ENCODE results near the gene DEFB128. TPM values are rescaled to one million over a fixed set of nuclear protein-coding genes. Genes with fewer than 3 reads are reported as not detected.
"Not testable (repeated sequence)": the region's sequence is repeated elsewhere in the genome, so short reads cannot be mapped to it uniquely, and the experiment has no call there.

DEFB128 gene
- not detected for polyA plus RNA-seq

- no peak within 1 kb of the TSS for H3K27ac ChIP-seq (ENCODE audit: low read depth, low read length)
- WGBS, 3 donors, result 56 to 58% (median 58%) methylated on average over 7 of the region's 7 CpGs
Observed at GRCh38 chr20:189611-190010, at the start of gene DEFB128. Gene DEFB128 (minus strand): TSS chr20:189711. CDS start chr20:189623, 88 bp downstream.

- H3K27ac ChIP-seq (ENCODE audit: low read depth, low read length), result no peak overlapping the region
- WGBS, 3 donors, result 44 to 68% (median 44%) methylated on average over 3 of the region's 3 CpGs
Observed at GRCh38 chr20:237929-238328, 48.4 kb upstream of the DEFB128 start.

- no peak overlapping the region for H3K27ac ChIP-seq (ENCODE audit: low read depth, low read length)
- 15 to 61% (median 24%) methylated on average over 4 of the region's 4 CpGs for WGBS, 3 donors
Observed at GRCh38 chr20:237489-237888, 48.0 kb upstream of the DEFB128 start.

- 65 to 69% (median 66%) methylated on average over 1 of the region's 1 CpG for WGBS, 3 donors
- no peak overlapping the region for H3K27ac ChIP-seq (ENCODE audit: low read depth, low read length)
Observed at GRCh38 chr20:235891-236290, 46.4 kb upstream of the DEFB128 start.

GRCh38 chr20:227439-228105 lies 38.1 kb upstream of the DEFB128 start:
- H3K27ac ChIP-seq (ENCODE audit: low read depth, low read length), result no peak overlapping the region
- 56 to 69% (median 67%) methylated on average over 3 of the region's 3 CpGs for WGBS, 3 donors

GRCh38 chr20:226958-227357 lies 37.4 kb upstream of the DEFB128 start, which contains the start of gene DEFB129:
Gene DEFB129 (plus strand): TSS chr20:227258. CDS start chr20:227289, 31 bp downstream.
- 67 to 84% (median 77%) methylated on average over 3 of the region's 3 CpGs for WGBS, 3 donors
- H3K27ac ChIP-seq (ENCODE audit: low read depth, low read length), result no peak within 1 kb of the TSS

GRCh38 chr20:225879-226278 lies 36.4 kb upstream of the DEFB128 start:
- not testable (repeated sequence) for H3K27ac ChIP-seq (ENCODE audit: low read depth, low read length)
- WGBS, 3 donors, result 72 to 87% (median 87%) methylated on average over 3 of the region's 3 CpGs

GRCh38 chr20:221258-221830 lies 31.8 kb upstream of the DEFB128 start:
- 35 to 46% (median 45%) methylated on average over 1 of the region's 1 CpG for WGBS, 3 donors

GRCh38 chr20:219290-220115 lies 30.0 kb upstream of the DEFB128 start:
- H3K27ac ChIP-seq (ENCODE audit: low read depth, low read length), result no peak overlapping the region
- WGBS, 3 donors, result 0 to 2% (median 0%) methylated on average over 1 of the region's 1 CpG

More at GRCh38 chr20:221258-221830, 31.8 kb upstream of the DEFB128 start:
- no peak overlapping the region for H3K27ac ChIP-seq (ENCODE audit: low read depth, low read length)

- no peak overlapping the region for H3K27ac ChIP-seq (ENCODE audit: low read depth, low read length)
- 26 to 80% (median 76%) methylated on average over 1 of the region's 1 CpG for WGBS, 3 donors
Observed at GRCh38 chr20:217266-217665, 27.8 kb upstream of the DEFB128 start.

GRCh38 chr20:215796-216195 lies 26.3 kb upstream of the DEFB128 start:
- H3K27ac ChIP-seq (ENCODE audit: low read depth, low read length), result no peak overlapping the region
- WGBS, 3 donors, result 72 to 78% (median 75%) methylated on average over 1 of the region's 1 CpG

- 75 to 80% (median 77%) methylated on average over 2 of the region's 2 CpGs for WGBS, 3 donors
- no peak overlapping the region for H3K27ac ChIP-seq (ENCODE audit: low read depth, low read length)
Observed at GRCh38 chr20:214383-214782, 24.9 kb upstream of the DEFB128 start.

GRCh38 chr20:210809-211502 lies 21.4 kb upstream of the DEFB128 start:
- H3K27ac ChIP-seq (ENCODE audit: low read depth, low read length), result no peak overlapping the region
- 46 to 62% (median 51%) methylated on average over 7 of the region's 7 CpGs for WGBS, 3 donors

GRCh38 chr20:208942-209566 lies 19.5 kb upstream of the DEFB128 start:
- no peak overlapping the region for H3K27ac ChIP-seq (ENCODE audit: low read depth, low read length)
- 21 to 26% (median 23%) methylated on average over 5 of the region's 5 CpGs for WGBS, 3 donors

GRCh38 chr20:203630-204029 lies 14.1 kb upstream of the DEFB128 start:
- 59 to 75% (median 69%) methylated on average over 4 of the region's 4 CpGs for WGBS, 3 donors

GRCh38 chr20:199996-200395 lies 10.5 kb upstream of the DEFB128 start:
- WGBS, 3 donors, result 58 to 73% (median 61%) methylated on average over 4 of the region's 4 CpGs
- no peak overlapping the region for H3K27ac ChIP-seq (ENCODE audit: low read depth, low read length)

More at GRCh38 chr20:203630-204029, 14.1 kb upstream of the DEFB128 start:
- not testable (repeated sequence) for H3K27ac ChIP-seq (ENCODE audit: low read depth, low read length)

GRCh38 chr20:198225-198624 lies 8.7 kb upstream of the DEFB128 start:
- no peak overlapping the region for H3K27ac ChIP-seq (ENCODE audit: low read depth, low read length)
- 90 to 97% (median 92%) methylated on average over 1 of the region's 1 CpG for WGBS, 3 donors

- H3K27ac ChIP-seq (ENCODE audit: low read depth, low read length), result no peak overlapping the region
- WGBS, 3 donors, result 50 to 72% (median 61%) methylated on average over 2 of the region's 2 CpGs
Observed at GRCh38 chr20:187733-188132, 1.8 kb downstream of the DEFB128 start.
